Retina (tissue), 1 donor: ENCODE results near the gene TST.

ENCODE experiments used
- DNase-seq: peaks from one replicate; pipeline ENCODE4 v3.0.0-alpha.2; 2016

The TST gene

DNA sequence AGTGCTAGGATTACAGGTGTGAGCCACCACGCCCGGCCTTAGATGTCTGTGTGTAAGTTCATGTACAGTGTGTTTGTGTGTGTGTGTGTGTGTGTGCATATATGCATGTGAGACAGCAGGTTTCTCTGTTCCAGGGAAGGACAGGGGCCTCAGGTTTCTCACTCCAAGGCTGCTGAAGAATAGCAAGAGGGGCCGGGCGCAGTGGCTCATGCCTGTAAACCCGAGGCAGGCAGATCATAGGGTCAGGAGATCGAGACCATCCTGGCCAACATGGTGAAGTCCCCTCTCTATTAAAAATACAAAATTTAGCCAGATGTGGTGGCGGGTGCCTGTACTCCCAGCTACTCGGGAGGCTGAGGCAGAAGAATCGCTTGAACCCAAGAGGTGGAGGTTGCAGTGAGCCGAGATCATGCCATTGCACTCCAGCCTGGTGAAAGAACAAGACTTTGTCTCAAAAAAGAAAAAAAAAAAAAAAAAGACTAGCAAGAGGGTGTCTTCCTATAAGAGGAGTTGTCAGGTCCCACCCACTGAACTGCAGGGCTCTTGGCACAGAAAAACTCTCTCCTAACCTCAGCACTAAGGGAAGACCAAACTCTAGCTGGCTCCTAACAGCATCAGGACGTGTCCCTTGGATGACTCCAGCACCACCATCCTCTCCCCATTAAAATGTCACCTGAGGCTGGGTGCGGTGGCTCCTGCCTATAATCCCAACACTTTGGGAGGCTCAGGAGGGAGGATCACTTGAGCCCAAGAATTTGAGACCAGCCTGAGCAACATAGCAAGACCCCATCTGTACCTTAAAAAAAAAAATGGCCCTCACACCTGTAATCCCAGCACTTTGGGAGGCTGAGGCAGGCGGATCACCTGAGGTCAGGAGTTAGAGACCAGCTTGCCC is 40.0 kb downstream of the TST start:
- no peak for DNase-seq

GRCh38 chr22:36977947-36978660 is 41.1 kb downstream of the TST start:
- DNase-seq, result peak; percentile 88

DNA sequence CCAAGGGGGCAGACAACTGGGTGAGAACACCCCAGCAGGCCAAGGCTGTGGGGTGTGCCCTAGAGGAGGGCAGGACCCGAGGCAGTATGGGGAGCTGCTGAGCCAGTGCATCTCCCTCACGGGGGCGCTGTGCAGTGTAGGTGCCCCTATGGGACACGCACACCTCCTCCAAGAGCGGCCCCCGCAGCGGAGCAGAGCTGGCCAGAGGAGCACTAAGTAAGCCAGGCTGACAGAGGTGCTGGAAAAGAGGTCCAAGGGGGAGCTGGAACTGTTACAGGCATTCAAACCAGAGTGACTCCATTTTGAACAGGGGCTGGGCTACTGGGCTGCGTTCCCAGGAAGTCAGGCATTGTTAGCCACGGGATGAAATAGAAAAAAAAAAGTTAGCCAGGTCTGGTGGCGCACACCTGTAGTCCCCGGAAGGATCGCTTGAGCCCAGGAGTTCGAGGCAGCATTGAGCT is 41.8 kb downstream of the TST start:
- DNase-seq, result no peak

GRCh38 chr22:36976606-36977005 is 42.6 kb downstream of the TST start:
- no peak for DNase-seq

DNA sequence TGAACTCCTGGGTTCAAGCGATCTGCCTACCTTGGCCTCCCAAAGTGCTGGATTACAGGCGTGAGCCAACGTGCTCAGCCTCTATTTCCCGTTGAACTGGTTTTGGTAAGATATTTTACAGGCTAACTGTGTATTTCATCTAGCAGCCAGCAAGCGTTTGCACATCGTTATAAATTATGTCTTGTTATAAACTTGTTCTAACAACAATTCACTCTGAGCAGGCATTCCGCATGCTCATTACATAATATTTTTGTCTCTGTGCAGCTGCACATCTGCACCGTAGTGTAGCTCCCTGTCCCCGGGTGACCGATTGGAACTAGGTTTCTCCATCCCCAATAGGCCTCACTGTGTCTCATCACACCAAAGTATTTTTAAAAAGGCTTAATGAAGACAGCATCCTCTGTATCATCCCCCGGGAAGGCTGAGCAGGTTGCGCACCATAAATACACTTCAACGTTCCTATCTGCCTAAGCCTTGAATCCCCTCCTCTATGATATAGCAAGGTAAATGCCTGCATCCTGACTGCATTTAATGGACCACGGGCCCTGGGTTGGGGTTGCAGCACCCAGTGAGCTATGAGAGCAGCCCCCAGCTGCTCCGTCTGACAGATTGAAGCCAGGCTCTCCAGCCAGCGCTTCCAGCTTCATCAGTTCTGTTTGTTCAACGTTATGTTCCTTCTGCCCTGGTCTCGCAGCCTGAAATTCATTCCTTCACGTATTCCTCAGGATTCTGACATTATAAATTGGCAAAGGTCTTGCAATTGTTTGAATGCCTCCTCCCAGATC is 47.7 kb downstream of the TST start:
- DNase-seq, result no peak

DNA sequence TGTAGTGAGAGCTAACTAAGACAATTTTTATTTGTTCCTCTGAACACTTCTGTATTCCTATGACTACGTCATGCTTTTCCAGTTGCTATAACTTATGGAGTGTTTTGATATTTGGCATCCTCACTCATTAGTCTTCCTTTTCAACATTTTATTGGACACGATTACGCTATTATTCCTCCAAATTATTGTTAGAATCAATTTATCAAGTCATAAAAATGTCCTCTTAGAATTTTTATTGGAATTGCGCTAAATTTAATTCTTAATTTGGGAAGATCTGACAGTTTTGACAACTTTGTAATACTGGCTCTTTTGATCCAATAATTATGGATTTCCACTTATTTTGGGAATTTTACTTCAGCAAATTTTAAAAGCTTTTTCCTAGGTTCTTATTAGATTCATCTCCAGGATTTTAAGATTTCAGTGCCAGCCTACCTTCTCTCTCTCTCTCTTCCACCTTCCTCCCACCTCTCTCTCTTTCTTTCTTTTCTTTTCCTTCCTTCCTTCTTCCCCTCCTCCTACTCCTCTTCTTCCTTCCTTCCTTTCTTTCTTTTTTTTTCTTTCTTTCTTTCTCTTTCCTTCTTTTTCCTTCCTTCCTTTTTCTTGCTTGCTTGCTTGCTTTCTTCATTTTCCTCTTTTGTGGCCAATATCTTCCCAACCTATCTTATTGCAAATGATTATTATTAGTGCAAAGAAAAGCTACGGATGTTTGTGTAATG is 50.8 kb downstream of the TST start:
- no peak for DNase-seq

- no peak for DNase-seq
These were observed 52.3 kb downstream of the TST start for GRCh38 chr22:36966851-36967540.

GRCh38 chr22:36965696-36966095 is 53.6 kb downstream of the TST start:
- no peak for DNase-seq

- DNase-seq, result no peak
These were observed 55.1 kb downstream of the TST start for GRCh38 chr22:36964106-36964505.

DNA sequence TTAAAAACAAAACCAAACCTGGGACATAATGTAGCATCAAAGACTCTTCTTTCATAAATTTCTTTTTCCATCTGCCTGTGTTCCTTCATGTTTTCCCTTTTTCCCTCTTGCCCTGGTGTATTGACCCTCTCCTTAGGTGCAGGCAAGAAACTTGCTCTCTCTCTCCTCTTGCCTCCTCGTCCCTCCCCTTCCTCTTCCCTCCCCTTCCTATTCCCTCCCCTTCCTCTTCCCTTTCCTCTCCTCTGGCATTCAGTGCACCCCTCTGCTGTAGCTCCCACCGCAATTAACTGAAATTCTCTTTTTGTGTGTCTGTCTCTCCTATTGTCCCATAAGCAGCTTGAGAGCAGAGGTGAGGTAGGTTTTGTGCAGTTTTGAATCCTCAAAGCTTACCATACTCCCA is 55.9 kb downstream of the TST start:
- no peak for DNase-seq

GRCh38 chr22:36961626-36962025 is 57.6 kb downstream of the TST start:
- no peak for DNase-seq
